Panc1 (cell line): ENCODE results near the gene FCN2. TPM values are rescaled to one million over a fixed set of nuclear protein-coding genes. Genes with fewer than 3 reads are reported as not detected.

Source experiments
- ATAC-seq: fragments of 200-7000 bp; cut with Tn5 transposase; 2 replicates; pipeline ENCODE4 v1.9.1; 2020; ENCODE audit warnings: mild to moderate bottlenecking, moderate library complexity
- BruUV-seq: library from RNA; stranded (reverse); fragments of 400-500 nt; replicated peaks from 2 replicates; lab custom pipeline; 2021; lab: Mats Ljungman, UMichigan
- CTCF ChIA-PET: fragments of 300-600 bp; sonication (Branson Sonifier 250); formaldehyde crosslinking; loops from one replicate; lab custom pipeline; 2022; ENCODE audit warnings: antibody characterized with exemption; lab: Charles Lee
- POLR2A ChIA-PET: fragments of 300-600 bp; sonication (Branson Sonifier 250); formaldehyde crosslinking; loops from one replicate; lab custom pipeline; 2022; ENCODE audit warnings: antibody characterized with exemption; lab: Charles Lee
- DNase-seq: peaks from one replicate; pipeline ENCODE4 v3.0.0-alpha.2; 2010; ENCODE audit warnings: low read depth, low spot score
- H3K27ac ChIP-seq: 2 replicates; pipeline ENCODE4 v1.5.1; 2011; ENCODE audit warnings: mild to moderate bottlenecking, low read length, inconsistent platforms
- H3K27me3 ChIP-seq: fragments of 200-500 bp; sonication (Bioruptor generic); 2 replicates; pipeline ENCODE4 v1.6.0; 2014; ENCODE audit warnings: low read length, inconsistent platforms; ENCODE audit not compliant: control insufficient read depth, insufficient read depth
- H3K36me3 ChIP-seq: fragments of 200-500 bp; sonication (Bioruptor generic); 2 replicates; pipeline ENCODE4 v1.5.1; 2014; ENCODE audit warnings: inconsistent platforms, mild to moderate bottlenecking, low read length, moderate library complexity; ENCODE audit not compliant: control insufficient read depth, insufficient read depth
- H3K4me1 ChIP-seq: 2 replicates; pipeline ENCODE4 v1.5.1; 2011; ENCODE audit warnings: inconsistent platforms, mild to moderate bottlenecking, low read length, moderate library complexity; ENCODE audit not compliant: control insufficient read depth, insufficient read depth
- H3K4me3 ChIP-seq, 2 experiments: 2 replicates each; pipeline ENCODE4 v1.5.1; 2011 to 2012; ENCODE audit warnings: low read depth in 2 of 2, low read length in 2 of 2, mild to moderate bottlenecking in 2 of 2, inconsistent platforms in 1 of 2, moderate library complexity in 1 of 2
- H3K9me3 ChIP-seq: fragments of 200-500 bp; sonication (Bioruptor generic); 2 replicates; pipeline ENCODE4 v1.5.1; 2014; ENCODE audit warnings: low read depth, mild to moderate bottlenecking, inconsistent platforms, low read length, moderate library complexity; ENCODE audit not compliant: control insufficient read depth, insufficient read depth
- CTCF ChIP-seq: fragments of 450-650 bp; IDR thresholded peaks from 2 replicates; pipeline ENCODE4 v1.5.1; 2017; ENCODE audit warnings: mild to moderate bottlenecking
- POLR2AphosphoS5 ChIP-seq: IDR thresholded peaks from 2 replicates; pipeline ENCODE4 v1.6.1; 2012; ENCODE audit warnings: mild to moderate bottlenecking, low read depth, low read length, moderate library complexity
- REST ChIP-seq, 2 experiments: IDR thresholded peaks; 2 replicates each; pipeline ENCODE4 v1.6.1; 2011 to 2012; ENCODE audit warnings: low read depth in 2 of 2, control low read depth in 1 of 2, low read length in 1 of 2, mild to moderate bottlenecking in 1 of 2, moderate library complexity in 1 of 2; ENCODE audit not compliant: insufficient read depth in 1 of 2
- SIN3A ChIP-seq: IDR thresholded peaks from 2 replicates; pipeline ENCODE4 v1.6.1; 2012; ENCODE audit warnings: low read depth, mild to moderate bottlenecking, low read length, moderate library complexity, borderline replicate concordance; ENCODE audit not compliant: insufficient read depth
- TCF7L2 ChIP-seq: IDR thresholded peaks from 2 replicates; pipeline ENCODE4 v1.6.1; 2011; ENCODE audit warnings: mild to moderate bottlenecking, low read depth, low read length, inconsistent platforms
- in situ Hi-C: cut with HindIII; loops from 2 replicates; pipeline ENCODE4 v1.10.0; 2016; ENCODE audit warnings: low sequenced_read_pairs, low pct_unique_long_range_greater_than_20kb
- intact Hi-C: fragments of 100-400 bp; cut with micrococcal nuclease; formaldehyde crosslinking; loops from one replicate; pipeline ENCODE4 v1.10.0; 2022; ENCODE audit not compliant: unreplicated experiment
- total RNA-seq: library from RNA; stranded (reverse); gene quantifications from one replicate; pipeline ENCODE4 v1.2.1, GENCODE V29; 2021; ENCODE audit not compliant: unreplicated experiment

The FCN2 gene
- total RNA-seq, 1 experiment from 2014 or later, result not detected

DNA sequence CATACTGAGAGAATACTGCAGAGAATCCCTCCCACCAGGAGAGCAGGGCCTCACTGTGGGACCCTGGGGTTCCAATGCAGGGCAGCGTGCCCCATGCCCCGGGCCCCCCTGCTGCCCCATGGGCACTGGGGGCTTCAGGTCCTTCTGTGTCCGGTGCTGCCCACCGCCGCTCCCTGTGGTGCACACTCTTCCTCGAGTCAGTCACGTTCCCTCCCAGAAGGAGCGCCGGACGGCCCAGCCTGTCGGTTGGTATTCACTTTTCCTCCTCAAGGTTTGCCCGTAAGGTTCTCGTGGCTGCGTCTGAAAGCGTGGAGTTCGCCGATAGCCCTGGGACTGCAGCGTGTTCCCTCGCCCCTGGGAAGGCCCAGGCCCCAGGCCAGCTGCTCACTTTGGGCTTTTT, 48.1 kb upstream of the FCN2 start:
- TF ChIP-seq CTCF (no peak), SIN3A (no peak), TCF7L2 (no peak), REST (IDR thresholded peaks at IDR 0.05; ENCODE audit: insufficient read depth in 1 of 2, low read depth in 2 of 2, low read length in 1 of 2) (no peak), POLR2AphosphoS5 (no peak)
- H3K9me3 ChIP-seq, result no peaks in the 10 kb centered on the region
- in situ Hi-C loops (no loop called here), intact Hi-C loops (no loop called here)
- no peak for DNase-seq
- H3K36me3 ChIP-seq, result no peaks in the 10 kb centered on the region
- no peak for ATAC-seq
- H3K27ac ChIP-seq, result no peak overlapping the region
- CTCF ChIA-PET, result no interaction called here
- H3K4me1 ChIP-seq, result no peaks in the 10 kb centered on the region
- POLR2A ChIA-PET, result no interaction called here
- BruUV-seq, result no TSS peak
- no peak overlapping the region for H3K4me3 ChIP-seq
- no peaks in the 10 kb centered on the region for H3K27me3 ChIP-seq

DNA sequence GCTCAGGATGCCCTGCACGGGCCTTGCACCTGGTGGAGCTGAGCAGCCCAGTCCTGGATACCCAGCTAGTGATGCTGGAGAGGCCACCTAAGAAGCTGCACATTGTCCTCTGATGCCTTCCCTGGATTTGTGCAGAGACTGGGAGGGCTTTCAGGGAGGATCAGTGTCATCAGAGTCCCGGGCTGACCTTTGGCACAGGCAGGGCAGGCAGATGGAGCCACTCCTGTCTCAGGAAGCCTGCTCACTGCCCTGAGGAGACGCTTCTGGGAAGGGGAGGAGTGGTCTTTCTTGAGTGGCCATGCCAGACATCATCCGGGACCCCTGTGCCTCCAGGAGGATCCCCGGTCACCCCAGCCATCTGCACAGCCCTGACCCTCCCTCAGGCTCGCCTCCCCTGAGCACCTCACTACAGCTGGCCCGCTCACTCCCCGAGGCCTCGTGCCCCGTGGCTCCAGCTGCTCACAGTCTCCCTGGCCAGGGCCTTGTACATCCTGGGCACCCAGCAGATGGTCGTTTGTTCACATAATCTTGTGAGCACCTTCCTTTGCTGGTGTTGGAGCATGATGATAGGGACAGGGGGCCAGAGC, 47.2 kb upstream of the FCN2 start:
- POLR2A ChIA-PET, result no interaction called here
- no peak overlapping the region for H3K27ac ChIP-seq
- no TSS peak for BruUV-seq
- ATAC-seq, result no peak
- TF ChIP-seq TCF7L2 (no peak), POLR2AphosphoS5 (no peak), CTCF (no peak), REST (IDR thresholded peaks at IDR 0.05; ENCODE audit: insufficient read depth in 1 of 2, low read depth in 2 of 2, low read length in 1 of 2) (no peak)
- intact Hi-C loops (no loop called here), in situ Hi-C loops (no loop called here)
- H3K9me3 ChIP-seq, result no peaks in the 10 kb centered on the region
- no peak overlapping the region for H3K4me3 ChIP-seq
- H3K4me1 ChIP-seq, result no peaks in the 10 kb centered on the region
- CTCF ChIA-PET, result no interaction called here
- DNase-seq, result no peak
- no peaks in the 10 kb centered on the region for H3K27me3 ChIP-seq
- H3K36me3 ChIP-seq, result no peaks in the 10 kb centered on the region
